ENCODE measurements around the gene LRRC25. TPM values are rescaled to one million over a fixed set of nuclear protein-coding genes. Genes with fewer than 3 reads are reported as not detected.
A peak's percentile ranks its signal among the peaks of the same experiment; 100 is the strongest.

LRRC25 gene
- total RNA-seq, 4 donors from 2014 or later, result 3.3 to 4.9 (median 4.1) TPM; not detected in 1

GRCh38 chr19:18416778-18417249, 19.4 kb upstream of the LRRC25 start:
- in situ Hi-C loops (cut with MboI; ENCODE audit: low pct_ligation_motif_present in 1 of 4, low pct_unique_long_range_greater_than_20kb in 1 of 4, low sequenced_read_pairs in 3 of 4) (loop anchor here in 1 of 4 donors (25.0 kb wide), 1 partner anchor 155 kb away; the partner anchor contains the start of gene IQCN), intact Hi-C loops (cut with DNase I; ENCODE audit: low total_unique reads) (loop anchor here (10.0 kb wide), 2 partner anchors 152 to 212 kb away; partner anchors contain the start of gene RAB3A)

GRCh38 chr19:18415178-18415867, 17.9 kb upstream of the LRRC25 start:
- Histone ChIP-seq H3K9me3 (no peaks in the 10 kb centered on the region), H3K4me3 (peak overlapping the region in 2 of 4 donors; percentile 5 to 22), H3K4me1 (peaks cover 35 to 56% (median 54%) of the 10 kb centered on the region in 4 donors), H3K27me3 (peaks cover 24% of the 10 kb centered on the region), H3K36me3 (no peaks in the 10 kb centered on the region), H3K27ac (peak overlapping the region; percentile 87 to 92 (median 88))
- DNase-seq, result peak; percentile 54
- 35% methylated on average over 25 of the region's 25 CpGs; no CpG with 5 or more reads in 1 of the 2 donors for WGBS, 2 donors (ENCODE audit: low coverage in 1 of 2)
- in situ Hi-C loops (cut with MboI; ENCODE audit: low pct_ligation_motif_present in 1 of 4, low pct_unique_long_range_greater_than_20kb in 1 of 4, low sequenced_read_pairs in 3 of 4), result loop anchor here in 1 of 4 donors (25.0 kb wide), 1 partner anchor 153 kb away; the partner anchor contains the start of gene IQCN
- intact Hi-C loops (cut with DNase I; ENCODE audit: low total_unique reads), result loop anchor here (10.0 kb wide), 2 partner anchors 151 to 211 kb away; partner anchors contain the start of gene RAB3A
- TF ChIP-seq POLR2AphosphoS5 (IDR thresholded peaks at IDR 0.05) (peak; percentile 40 to 66 (median 58)), POLR2A (IDR thresholded peaks at IDR 0.05) (no peak)

More at GRCh38 chr19:18416778-18417249, 19.4 kb upstream of the LRRC25 start:
- peaks cover 24% of the 10 kb centered on the region for H3K27me3 ChIP-seq
- TF ChIP-seq POLR2A (IDR thresholded peaks at IDR 0.05) (peak; percentile 14), EP300 (IDR thresholded peaks at IDR 0.05; ENCODE audit: low read depth) (no peak), POLR2AphosphoS5 (IDR thresholded peaks at IDR 0.05) (peak in 2 of 3 donors; percentile 7 to 12)
- TF ChIP-seq, protein P1, sequence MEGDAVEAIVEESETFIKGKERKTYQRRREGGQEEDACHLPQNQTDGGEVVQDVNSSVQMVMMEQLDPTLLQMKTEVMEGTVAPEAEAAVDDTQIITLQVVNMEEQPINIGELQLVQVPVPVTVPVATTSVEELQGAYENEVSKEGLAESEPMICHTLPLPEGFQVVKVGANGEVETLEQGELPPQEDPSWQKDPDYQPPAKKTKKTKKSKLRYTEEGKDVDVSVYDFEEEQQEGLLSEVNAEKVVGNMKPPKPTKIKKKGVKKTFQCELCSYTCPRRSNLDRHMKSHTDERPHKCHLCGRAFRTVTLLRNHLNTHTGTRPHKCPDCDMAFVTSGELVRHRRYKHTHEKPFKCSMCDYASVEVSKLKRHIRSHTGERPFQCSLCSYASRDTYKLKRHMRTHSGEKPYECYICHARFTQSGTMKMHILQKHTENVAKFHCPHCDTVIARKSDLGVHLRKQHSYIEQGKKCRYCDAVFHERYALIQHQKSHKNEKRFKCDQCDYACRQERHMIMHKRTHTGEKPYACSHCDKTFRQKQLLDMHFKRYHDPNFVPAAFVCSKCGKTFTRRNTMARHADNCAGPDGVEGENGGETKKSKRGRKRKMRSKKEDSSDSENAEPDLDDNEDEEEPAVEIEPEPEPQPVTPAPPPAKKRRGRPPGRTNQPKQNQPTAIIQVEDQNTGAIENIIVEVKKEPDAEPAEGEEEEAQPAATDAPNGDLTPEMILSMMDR (IDR thresholded peaks at IDR 0.05), result no peak
- DNase-seq, result peak; percentile 81
- no peaks in the 10 kb centered on the region for H3K36me3 ChIP-seq
- H3K4me3 ChIP-seq, result peak overlapping the region; percentile 15 to 35 (median 24)
- peak overlapping the region; percentile 87 to 92 (median 88) for H3K27ac ChIP-seq
- peaks cover 35 to 69% (median 64%) of the 10 kb centered on the region in 4 donors for H3K4me1 ChIP-seq
- WGBS, 2 donors (ENCODE audit: low coverage in 1 of 2), result 0 to 1% methylated on average over 9 to 37 of the region's 44 CpGs
- H3K9me3 ChIP-seq, result no peaks in the 10 kb centered on the region

- peak overlapping the region in 1 of 4 donors; percentile 22 for H3K4me3 ChIP-seq
- peak overlapping the region; percentile 87 to 92 (median 88) for H3K27ac ChIP-seq
- no peaks in the 10 kb centered on the region for H3K9me3 ChIP-seq
- TF ChIP-seq, protein P1 (IDR thresholded peaks at IDR 0.05), result no peak
- TF ChIP-seq POLR2AphosphoS5 (IDR thresholded peaks at IDR 0.05), result no peak
- no peak for TF ChIP-seq POLR2A (IDR thresholded peaks at IDR 0.05)
- no peak for TF ChIP-seq EP300 (IDR thresholded peaks at IDR 0.05; ENCODE audit: low read depth)
- in situ Hi-C loops (cut with MboI; ENCODE audit: low pct_ligation_motif_present in 1 of 4, low pct_unique_long_range_greater_than_20kb in 1 of 4, low sequenced_read_pairs in 3 of 4) (loop anchor here in 2 of 4 donors (5.0 to 25.0 kb wide), 2 partner anchors 72 to 152 kb away; partner anchors contain the start of genes IQCN (in 1 of the 2) and PGPEP1 (in 1 of the 2)), intact Hi-C loops (cut with DNase I; ENCODE audit: low total_unique reads) (loop anchor here (10.0 kb wide), 2 partner anchors 150 to 210 kb away; partner anchors contain the start of gene RAB3A)
- peaks cover 35 to 51% (median 49%) of the 10 kb centered on the region in 4 donors for H3K4me1 ChIP-seq
- no peaks in the 10 kb centered on the region for H3K36me3 ChIP-seq
- 10 to 29% methylated on average over 4 to 11 of the region's 11 CpGs for whole genome bisulfite sequencing, 2 donors (ENCODE audit: low coverage in 1 of 2)
- H3K27me3 ChIP-seq, result peaks cover 24% of the 10 kb centered on the region
- DNase-seq, result no peak
Observed at GRCh38 chr19:18414504-18415177, 17.2 kb upstream of the LRRC25 start.

- in situ Hi-C loops (cut with MboI; ENCODE audit: low pct_ligation_motif_present in 1 of 4, low pct_unique_long_range_greater_than_20kb in 1 of 4, low sequenced_read_pairs in 3 of 4), result loop anchor here in 2 of 4 donors (5.0 to 25.0 kb wide), 2 partner anchors 70 to 150 kb away; partner anchors contain the start of genes IQCN (in 1 of the 2) and PGPEP1 (in 1 of the 2)
- Histone ChIP-seq H3K27ac (no peak overlapping the region), H3K4me1 (peaks cover 25 to 41% (median 37%) of the 10 kb centered on the region in 4 donors), H3K9me3 (no peaks in the 10 kb centered on the region), H3K4me3 (no peak overlapping the region), H3K36me3 (no peaks in the 10 kb centered on the region), H3K27me3 (peaks cover 22% of the 10 kb centered on the region)
- DNase-seq, result no peak
- TF ChIP-seq POLR2A (IDR thresholded peaks at IDR 0.05) (no peak), EP300 (IDR thresholded peaks at IDR 0.05; ENCODE audit: low read depth) (no peak), POLR2AphosphoS5 (IDR thresholded peaks at IDR 0.05) (no peak)
- TF ChIP-seq, protein P1 (IDR thresholded peaks at IDR 0.05), result no peak
- WGBS, 2 donors (ENCODE audit: low coverage in 1 of 2), result 72 to 84% methylated on average over 8 to 16 of the region's 16 CpGs
- intact Hi-C loops (cut with DNase I; ENCODE audit: low total_unique reads), result loop anchor here (10.0 kb wide), 2 partner anchors 148 to 208 kb away; partner anchors contain the start of gene RAB3A
Observed at GRCh38 chr19:18412610-18413239, 15.3 kb upstream of the LRRC25 start.
